C4-2B (cell line): Measurements from ENCODE around the gene NR4A3.

Experiments
- H3K27ac ChIP-seq: fragments of 450-650 bp; 2 replicates; pipeline ENCODE4 v1.5.1; 2017
- ZFX ChIP-seq: fragments of 450-650 bp; IDR thresholded peaks from 2 replicates; pipeline ENCODE4 v1.6.1; 2017
- TF ChIP-seq, protein P1 (sequence below): fragments of 450-650 bp; conservative IDR thresholded peaks from 2 replicates; pipeline ENCODE4 v1.5.1; 2017; ENCODE audit warnings: mild to moderate bottlenecking

NR4A3 gene

DNA sequence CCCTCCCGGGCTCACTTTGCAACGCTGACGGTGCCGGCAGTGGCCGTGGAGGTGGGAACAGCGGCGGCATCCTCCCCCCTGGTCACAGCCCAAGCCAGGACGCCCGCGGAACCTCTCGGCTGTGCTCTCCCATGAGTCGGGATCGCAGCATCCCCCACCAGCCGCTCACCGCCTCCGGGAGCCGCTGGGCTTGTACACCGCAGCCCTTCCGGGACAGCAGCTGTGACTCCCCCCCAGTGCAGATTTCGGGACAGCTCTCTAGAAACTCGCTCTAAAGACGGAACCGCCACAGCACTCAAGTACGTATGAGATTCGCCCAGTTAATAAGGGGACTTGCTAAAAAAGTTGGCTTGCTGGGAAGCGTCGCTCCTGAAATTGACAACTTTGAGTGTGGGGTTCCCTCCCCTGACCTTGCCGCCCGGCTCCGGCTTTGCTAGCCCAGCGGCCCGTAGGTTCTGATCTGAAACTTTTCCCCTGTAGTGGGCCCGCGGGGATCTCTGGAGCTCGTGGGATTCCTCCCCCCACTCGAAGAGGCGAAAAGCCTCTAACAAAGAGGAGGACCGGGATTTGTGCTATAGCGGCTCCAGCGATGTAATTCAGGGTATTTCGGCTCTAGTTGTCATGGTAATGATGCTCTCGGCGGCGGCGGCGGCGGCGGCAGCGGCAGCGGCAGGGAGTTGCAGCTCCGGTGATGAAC lies 572 bp downstream of the NR4A3 start:
- H3K27ac ChIP-seq = peak overlapping the region; percentile 58; the same call in 1 of the 2 replicates
- TF ChIP-seq, protein P1, sequence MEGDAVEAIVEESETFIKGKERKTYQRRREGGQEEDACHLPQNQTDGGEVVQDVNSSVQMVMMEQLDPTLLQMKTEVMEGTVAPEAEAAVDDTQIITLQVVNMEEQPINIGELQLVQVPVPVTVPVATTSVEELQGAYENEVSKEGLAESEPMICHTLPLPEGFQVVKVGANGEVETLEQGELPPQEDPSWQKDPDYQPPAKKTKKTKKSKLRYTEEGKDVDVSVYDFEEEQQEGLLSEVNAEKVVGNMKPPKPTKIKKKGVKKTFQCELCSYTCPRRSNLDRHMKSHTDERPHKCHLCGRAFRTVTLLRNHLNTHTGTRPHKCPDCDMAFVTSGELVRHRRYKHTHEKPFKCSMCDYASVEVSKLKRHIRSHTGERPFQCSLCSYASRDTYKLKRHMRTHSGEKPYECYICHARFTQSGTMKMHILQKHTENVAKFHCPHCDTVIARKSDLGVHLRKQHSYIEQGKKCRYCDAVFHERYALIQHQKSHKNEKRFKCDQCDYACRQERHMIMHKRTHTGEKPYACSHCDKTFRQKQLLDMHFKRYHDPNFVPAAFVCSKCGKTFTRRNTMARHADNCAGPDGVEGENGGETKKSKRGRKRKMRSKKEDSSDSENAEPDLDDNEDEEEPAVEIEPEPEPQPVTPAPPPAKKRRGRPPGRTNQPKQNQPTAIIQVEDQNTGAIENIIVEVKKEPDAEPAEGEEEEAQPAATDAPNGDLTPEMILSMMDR = 0 out of 2 replicates have a peak, but pooled peaks have one; percentile 4
- no peak for TF ChIP-seq ZFX

DNA sequence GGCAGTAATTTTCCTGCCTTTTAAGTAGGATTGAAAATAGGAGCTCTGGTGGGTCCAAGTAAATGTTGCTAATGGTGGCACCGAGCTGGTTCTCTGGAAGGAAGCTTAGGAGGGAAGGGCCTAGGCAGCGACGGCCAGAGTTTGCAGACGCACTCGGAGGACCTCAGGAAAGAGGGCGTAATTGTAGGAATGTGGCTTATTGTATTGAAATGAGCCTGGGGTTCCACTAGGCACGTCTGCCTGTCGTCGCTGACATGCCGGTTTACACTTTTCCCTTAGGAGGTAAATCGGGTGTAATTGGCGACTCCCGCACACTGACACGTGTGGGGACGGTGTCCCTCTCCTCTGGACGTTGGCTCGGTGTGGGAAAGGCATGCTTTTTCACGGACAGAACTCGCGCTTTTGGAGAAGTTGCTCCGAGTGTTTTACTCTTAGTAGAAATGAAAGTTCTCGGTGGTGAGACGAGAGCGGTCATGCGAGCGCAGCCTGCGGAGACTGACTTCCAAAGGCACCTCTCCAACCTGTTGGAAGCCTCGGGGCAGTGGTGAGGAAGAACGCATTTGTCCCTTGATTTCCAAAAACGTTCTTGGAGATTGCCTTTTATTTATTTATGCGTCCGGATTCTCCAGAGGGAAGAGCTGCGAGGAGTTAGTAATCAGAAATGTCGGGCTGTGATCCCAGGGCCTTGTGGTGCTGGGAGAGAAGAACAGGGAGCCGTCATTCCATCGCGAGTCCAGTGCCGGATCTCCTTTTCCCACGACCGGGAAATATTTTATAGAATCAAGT lies 1.3 kb downstream of the NR4A3 start:
- H3K27ac ChIP-seq = no peak overlapping the region
- TF ChIP-seq ZFX = no peak
- TF ChIP-seq, protein P1 = no peak

DNA sequence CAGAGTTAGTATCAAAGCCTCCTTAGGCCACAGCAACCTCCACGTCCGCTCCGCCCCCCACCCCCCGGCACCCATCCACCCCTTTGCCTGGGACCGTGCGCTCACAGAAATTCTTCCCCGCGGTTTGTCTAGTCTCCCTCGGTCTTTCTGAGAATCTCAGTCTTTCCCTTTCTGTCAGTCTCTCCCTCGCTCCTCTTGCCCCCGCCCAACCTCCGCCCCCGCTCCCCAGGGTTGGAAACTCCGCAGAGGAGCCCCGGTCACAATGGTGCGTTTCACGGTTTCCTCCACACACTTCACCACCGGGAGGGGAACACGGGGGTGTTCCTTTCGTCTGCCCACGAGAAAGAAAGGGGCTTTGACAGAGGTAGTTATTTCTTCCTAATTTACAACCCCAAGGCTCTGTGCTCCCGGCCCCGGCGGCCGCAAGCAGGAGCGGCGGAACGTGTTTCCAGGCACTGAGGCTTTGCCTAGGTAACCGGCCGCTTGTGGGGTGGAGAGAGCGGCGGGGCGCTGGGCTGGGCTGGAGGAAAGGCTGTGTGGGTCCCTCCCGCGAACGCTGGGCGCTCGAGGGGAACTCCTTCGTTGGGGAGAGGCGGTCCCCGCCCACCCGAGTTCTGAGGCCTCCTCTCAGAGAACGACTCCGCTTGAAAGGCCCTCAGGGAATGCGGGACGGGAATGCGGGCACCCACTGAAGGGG lies 2.1 kb downstream of the NR4A3 start:
- TF ChIP-seq, protein P1 = no peak
- no peak for TF ChIP-seq ZFX
- no peak overlapping the region for H3K27ac ChIP-seq

DNA sequence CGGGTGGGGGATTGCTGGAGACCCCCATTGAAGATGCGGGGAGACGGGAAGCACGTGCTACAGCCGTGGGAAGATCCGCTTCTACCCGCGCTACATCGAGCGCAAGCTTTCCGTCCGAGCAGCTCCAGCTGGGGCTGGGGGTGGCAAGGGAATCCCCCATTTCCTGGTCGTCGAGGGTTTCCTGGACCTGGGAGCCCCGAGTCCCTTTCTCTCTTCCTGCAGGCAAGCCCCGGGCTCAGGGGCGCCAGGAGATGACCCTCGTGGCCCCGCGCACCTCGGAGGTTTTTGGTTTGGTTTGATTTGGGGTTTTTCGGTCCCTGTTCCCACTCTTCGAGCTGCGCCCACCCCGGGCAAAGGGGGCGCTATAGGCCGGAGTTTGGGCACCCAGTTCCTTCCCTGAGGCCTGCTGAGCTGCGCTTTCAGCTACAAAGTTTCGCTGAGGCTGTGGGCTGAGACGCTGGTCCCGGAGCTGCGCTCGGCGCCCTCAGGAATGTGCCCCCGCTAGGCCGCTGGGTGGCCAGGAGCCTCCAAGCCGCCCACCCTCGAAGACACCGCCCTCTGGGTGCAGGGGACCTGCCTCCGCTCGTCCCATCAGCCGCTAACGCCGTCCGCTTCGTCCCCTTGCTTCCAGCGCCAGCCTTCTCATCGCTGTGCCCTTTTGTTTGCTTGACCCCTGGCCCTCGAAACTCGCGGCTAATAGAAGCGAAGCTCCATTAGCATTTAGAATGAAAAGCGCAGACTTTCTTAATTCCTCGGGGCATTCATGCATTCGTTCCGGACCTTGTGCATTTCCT lies 2.9 kb downstream of the NR4A3 start:
- TF ChIP-seq, protein P1 = peak; percentile 34
- no peak for TF ChIP-seq ZFX

DNA sequence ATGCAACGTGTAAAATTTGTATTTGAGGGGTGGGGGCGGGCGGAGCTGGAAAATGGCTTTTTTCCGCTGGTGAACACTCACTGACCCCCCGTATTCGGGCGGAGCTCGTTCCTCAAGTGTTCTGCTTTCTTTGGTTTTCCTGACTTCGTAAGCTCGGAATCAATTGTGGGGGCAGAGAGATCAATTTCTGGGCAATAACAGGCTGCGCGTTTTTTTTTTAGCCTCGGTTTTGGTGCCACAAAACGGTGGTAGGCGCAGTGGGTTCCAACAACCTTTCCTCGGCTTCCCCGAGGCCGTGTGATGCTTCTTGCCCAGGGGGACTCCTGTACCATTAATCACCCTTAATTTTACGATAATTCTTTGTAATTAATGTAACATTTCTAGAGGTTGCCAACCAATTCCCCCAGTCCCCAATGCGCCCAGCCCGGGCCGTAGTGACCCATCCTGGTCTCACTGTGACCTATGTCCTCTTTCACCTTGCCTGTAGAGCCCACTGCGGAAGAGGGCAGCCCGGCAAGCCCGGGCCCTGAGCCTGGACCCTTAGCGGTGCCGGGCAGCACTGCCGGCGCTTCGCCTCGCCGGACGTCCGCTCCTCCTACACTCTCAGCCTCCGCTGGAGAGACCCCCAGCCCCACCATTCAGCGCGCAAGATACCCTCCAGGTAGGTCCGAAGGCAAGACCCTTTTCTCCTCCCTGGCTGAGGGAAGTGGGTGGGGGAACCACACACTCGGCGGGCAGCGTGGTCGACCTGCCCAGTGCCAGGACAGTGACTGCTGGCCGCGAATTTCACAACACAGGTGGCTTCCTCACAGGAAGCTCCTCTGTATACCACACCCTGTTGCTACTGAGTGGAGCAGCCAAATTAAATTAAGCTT lies 3.7 kb downstream of the NR4A3 start:
- TF ChIP-seq, protein P1 = no peak
- TF ChIP-seq ZFX = no peak
- H3K27ac ChIP-seq = no peak overlapping the region

More for the DNA sequence above, 2.9 kb downstream of the NR4A3 start:
- H3K27ac ChIP-seq = no peak overlapping the region

DNA sequence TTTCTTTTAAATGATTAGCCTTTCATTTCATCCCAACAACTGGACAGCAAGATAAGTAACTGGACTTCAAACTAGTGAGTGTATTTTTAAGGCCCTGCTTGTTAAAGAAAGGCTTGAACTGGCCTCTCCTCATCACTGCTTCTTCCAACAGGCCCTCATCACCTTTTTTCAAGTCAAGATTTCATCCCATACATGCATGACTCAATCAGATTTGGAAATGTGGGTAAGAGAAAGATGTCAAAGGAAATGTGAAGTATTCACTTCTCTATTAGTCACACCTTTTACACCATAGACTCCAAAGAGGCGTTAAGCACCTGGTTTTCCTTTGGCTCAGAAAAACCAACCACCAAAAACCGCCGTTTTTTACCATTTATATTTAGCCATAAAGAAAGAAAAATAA lies 4.9 kb downstream of the NR4A3 start:
- TF ChIP-seq, protein P1 = no peak
- no peak for TF ChIP-seq ZFX
- no peak overlapping the region for H3K27ac ChIP-seq
